GM12865 (cell line): Measurements from ENCODE around the gene SUGP2.

Experiments
- DNase-seq: peaks from one replicate; pipeline ENCODE4 v3.0.0; 2010; ENCODE audit warnings: low read depth
- H3K4me3 ChIP-seq: 2 replicates; pipeline ENCODE4 v1.5.1; 2011; ENCODE audit warnings: mild to moderate bottlenecking, low read depth, low read length, control low read depth
- CTCF ChIP-seq: IDR thresholded peaks from 2 replicates; pipeline ENCODE4 v1.5.1; 2011; ENCODE audit warnings: low read length, control low read depth, low read depth, inconsistent platforms; ENCODE audit not compliant: insufficient read depth; ENCODE audit errors: missing control alignments

The SUGP2 gene

GRCh38 chr19:18992696-18993095 is 40.6 kb downstream of the SUGP2 start:
- DNase-seq = no peak
- no peak overlapping the region for H3K4me3 ChIP-seq
- no peak for TF ChIP-seq CTCF

GRCh38 chr19:18991468-18991867 is 41.8 kb downstream of the SUGP2 start:
- H3K4me3 ChIP-seq = no peak overlapping the region
- no peak for DNase-seq
- TF ChIP-seq CTCF = no peak

GRCh38 chr19:18991006-18991405 is 42.3 kb downstream of the SUGP2 start:
- no peak for TF ChIP-seq CTCF

GRCh38 chr19:18990128-18990708 is 43.1 kb downstream of the SUGP2 start:
- no peak for DNase-seq
- TF ChIP-seq CTCF = no peak
- H3K4me3 ChIP-seq = no peak overlapping the region

More at GRCh38 chr19:18991006-18991405, 42.3 kb downstream of the SUGP2 start:
- DNase-seq = no peak
- H3K4me3 ChIP-seq = no peak overlapping the region

- no peak for DNase-seq
- no peak overlapping the region for H3K4me3 ChIP-seq
- TF ChIP-seq CTCF = no peak
These were observed 44.0 kb downstream of the SUGP2 start for GRCh38 chr19:18989316-18989715.

- TF ChIP-seq CTCF = no peak
- DNase-seq = no peak
These were observed 45.9 kb downstream of the SUGP2 start for GRCh38 chr19:18987456-18987855.

DNA sequence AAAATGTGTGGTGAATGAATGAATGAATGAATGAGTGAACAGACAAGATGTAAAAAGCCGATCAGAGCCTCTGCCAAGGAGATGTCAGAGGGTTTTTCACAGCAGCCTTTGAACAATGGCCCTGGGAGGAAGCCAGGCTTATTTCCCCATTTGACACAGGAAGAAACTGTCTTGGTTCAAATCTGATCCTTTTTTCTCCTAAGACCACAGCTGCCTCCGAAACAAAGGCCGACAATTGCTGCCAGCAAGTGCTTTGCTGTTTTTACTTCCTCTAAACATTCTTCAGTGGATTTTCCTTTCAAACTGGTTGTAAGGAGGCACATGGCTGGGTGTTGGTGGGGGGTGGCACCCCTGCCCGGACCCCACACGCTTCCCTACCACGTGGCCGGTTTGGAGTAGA is 48.1 kb downstream of the SUGP2 start:
- TF ChIP-seq CTCF = no peak
- no peak overlapping the region for H3K4me3 ChIP-seq
- DNase-seq = no peak

More at GRCh38 chr19:18987456-18987855, 45.9 kb downstream of the SUGP2 start:
- no peak overlapping the region for H3K4me3 ChIP-seq
